Type B pancreatic cell (in vitro differentiated cells): ENCODE results near the gene DYRK2. TPM values are rescaled to one million over a fixed set of nuclear protein-coding genes. Genes with fewer than 3 reads are reported as not detected.

Source experiments
- DNase-seq: peaks from one replicate; pipeline ENCODE4 v3.0.0; 2021; ENCODE audit warnings: mixed read lengths; ENCODE audit not compliant: unreplicated experiment; ENCODE audit errors: extremely low spot score
- H3K27ac Mint-ChIP-seq: 2 replicates; pipeline ENCODE4 v1.8.0; 2021; ENCODE audit warnings: mild to moderate bottlenecking, mixed read lengths
- H3K27me3 Mint-ChIP-seq: 2 replicates; pipeline ENCODE4 v1.8.0; 2021; ENCODE audit warnings: mixed read lengths
- H3K36me3 Mint-ChIP-seq: 2 replicates; pipeline ENCODE4 v1.8.0; 2021; ENCODE audit warnings: mixed read lengths
- H3K4me1 Mint-ChIP-seq: one replicate; pipeline ENCODE4 v1.8.0; 2021; ENCODE audit warnings: mixed read lengths; ENCODE audit not compliant: unreplicated experiment
- H3K4me3 Mint-ChIP-seq: 2 replicates; pipeline ENCODE4 v1.8.0; 2021; ENCODE audit warnings: mild to moderate bottlenecking, mixed read lengths
- H3K9me3 Mint-ChIP-seq: 2 replicates; pipeline ENCODE4 v1.8.0; 2021; ENCODE audit warnings: mixed read lengths
- total RNA-seq: library from RNA; stranded (reverse); gene quantifications from 2 replicates; pipeline ENCODE4 v1.2.1, GENCODE V29; 2021; ENCODE audit warnings: low replicate concordance
- TF ChIP-seq, protein P1 (sequence below): fragments of 200-600 bp; sonication (generic); conservative IDR thresholded peaks from 2 replicates; pipeline ENCODE4 v1.5.0; 2021; ENCODE audit warnings: antibody characterized with exemption, mild to moderate bottlenecking

The DYRK2 gene
- total RNA-seq, 1 donor from 2014 or later, result 78.3 TPM

- Mint-ChIP-seq H3K27ac (peak overlapping the region; percentile 25), H3K27me3 (no peaks in the 10 kb centered on the region), H3K36me3 (peaks cover 3% of the 10 kb centered on the region), H3K9me3 (peaks cover 12% of the 10 kb centered on the region), H3K4me3 (no peak overlapping the region), H3K4me1 (peaks cover 33% of the 10 kb centered on the region)
- TF ChIP-seq, protein P1, sequence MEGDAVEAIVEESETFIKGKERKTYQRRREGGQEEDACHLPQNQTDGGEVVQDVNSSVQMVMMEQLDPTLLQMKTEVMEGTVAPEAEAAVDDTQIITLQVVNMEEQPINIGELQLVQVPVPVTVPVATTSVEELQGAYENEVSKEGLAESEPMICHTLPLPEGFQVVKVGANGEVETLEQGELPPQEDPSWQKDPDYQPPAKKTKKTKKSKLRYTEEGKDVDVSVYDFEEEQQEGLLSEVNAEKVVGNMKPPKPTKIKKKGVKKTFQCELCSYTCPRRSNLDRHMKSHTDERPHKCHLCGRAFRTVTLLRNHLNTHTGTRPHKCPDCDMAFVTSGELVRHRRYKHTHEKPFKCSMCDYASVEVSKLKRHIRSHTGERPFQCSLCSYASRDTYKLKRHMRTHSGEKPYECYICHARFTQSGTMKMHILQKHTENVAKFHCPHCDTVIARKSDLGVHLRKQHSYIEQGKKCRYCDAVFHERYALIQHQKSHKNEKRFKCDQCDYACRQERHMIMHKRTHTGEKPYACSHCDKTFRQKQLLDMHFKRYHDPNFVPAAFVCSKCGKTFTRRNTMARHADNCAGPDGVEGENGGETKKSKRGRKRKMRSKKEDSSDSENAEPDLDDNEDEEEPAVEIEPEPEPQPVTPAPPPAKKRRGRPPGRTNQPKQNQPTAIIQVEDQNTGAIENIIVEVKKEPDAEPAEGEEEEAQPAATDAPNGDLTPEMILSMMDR, result no peak
- DNase-seq, result no peak
Observed at GRCh38 chr12:67714648-67715047, 66.1 kb downstream of the DYRK2 start.
